Measurements from ENCODE around the gene ARHGEF3. TPM values are rescaled to one million over a fixed set of nuclear protein-coding genes. Genes with fewer than 3 reads are reported as not detected.

Gene ARHGEF3
- total RNA-seq, 3 donors from 2014 or later (not counting 1 experiment from before 2014, with no cell fraction given): 112 to 211 (median 135) TPM

DNA sequence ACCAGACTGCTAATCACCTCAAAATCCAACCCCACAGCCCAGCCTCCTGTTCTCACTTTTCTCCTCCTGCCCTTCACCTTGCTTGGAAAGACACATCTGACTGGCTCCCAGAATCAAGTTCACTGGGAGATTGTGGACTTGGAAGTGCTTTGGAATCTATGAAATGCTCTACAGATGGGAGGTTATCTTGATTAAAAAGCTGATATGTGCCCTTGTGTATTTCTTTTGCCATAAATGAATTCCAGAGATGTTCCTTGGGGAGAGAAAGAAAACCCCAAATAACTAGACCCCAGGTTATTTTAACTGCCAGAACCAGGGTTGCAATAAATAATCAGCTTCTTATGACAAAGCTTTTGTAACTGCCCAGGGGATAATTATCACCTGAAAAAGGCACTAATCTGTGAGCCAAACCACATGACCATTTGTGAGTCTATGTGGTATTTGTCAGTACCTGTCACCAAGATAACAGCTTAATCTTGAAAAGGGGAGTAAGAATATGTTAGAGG, 21.7 kb upstream of the ARHGEF3 start:
- TF ChIP-seq, protein P1, sequence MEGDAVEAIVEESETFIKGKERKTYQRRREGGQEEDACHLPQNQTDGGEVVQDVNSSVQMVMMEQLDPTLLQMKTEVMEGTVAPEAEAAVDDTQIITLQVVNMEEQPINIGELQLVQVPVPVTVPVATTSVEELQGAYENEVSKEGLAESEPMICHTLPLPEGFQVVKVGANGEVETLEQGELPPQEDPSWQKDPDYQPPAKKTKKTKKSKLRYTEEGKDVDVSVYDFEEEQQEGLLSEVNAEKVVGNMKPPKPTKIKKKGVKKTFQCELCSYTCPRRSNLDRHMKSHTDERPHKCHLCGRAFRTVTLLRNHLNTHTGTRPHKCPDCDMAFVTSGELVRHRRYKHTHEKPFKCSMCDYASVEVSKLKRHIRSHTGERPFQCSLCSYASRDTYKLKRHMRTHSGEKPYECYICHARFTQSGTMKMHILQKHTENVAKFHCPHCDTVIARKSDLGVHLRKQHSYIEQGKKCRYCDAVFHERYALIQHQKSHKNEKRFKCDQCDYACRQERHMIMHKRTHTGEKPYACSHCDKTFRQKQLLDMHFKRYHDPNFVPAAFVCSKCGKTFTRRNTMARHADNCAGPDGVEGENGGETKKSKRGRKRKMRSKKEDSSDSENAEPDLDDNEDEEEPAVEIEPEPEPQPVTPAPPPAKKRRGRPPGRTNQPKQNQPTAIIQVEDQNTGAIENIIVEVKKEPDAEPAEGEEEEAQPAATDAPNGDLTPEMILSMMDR (IDR thresholded peaks at IDR 0.05): no peak
- Histone ChIP-seq H3K4me1 (ENCODE audit: control insufficient read depth, insufficient read depth, low read length) (peaks cover 2% of the 10 kb centered on the region), H3K27ac (ENCODE audit: low read length) (no peak overlapping the region), H3K9me3 (ENCODE audit: control insufficient read depth, insufficient read depth, low read length) (no peaks in the 10 kb centered on the region), H3K4me3 (ENCODE audit: low read length) (no peak overlapping the region), H3K27me3 (ENCODE audit: control insufficient read depth, insufficient read depth, low read length) (no peaks in the 10 kb centered on the region), H3K36me3 (ENCODE audit: control insufficient read depth, insufficient read depth, low read length) (no peaks in the 10 kb centered on the region)
- Mint-ChIP-seq H3K27me3 (ENCODE audit: low read depth in 2 of 2) (no peaks in the 10 kb centered on the region), H3K4me1 (peaks cover 18 to 27% of the 10 kb centered on the region in 2 donors), H3K9me3 (no peaks in the 10 kb centered on the region), H3K4me3 (no peak overlapping the region), H3K27ac (peak overlapping the region in 1 of 2 donors; percentile 73), H3K36me3 (no peaks in the 10 kb centered on the region)
- DNase-seq (no peak), ATAC-seq (no peak)
- intact Hi-C loops (cut with micrococcal nuclease): no loop called here

DNA sequence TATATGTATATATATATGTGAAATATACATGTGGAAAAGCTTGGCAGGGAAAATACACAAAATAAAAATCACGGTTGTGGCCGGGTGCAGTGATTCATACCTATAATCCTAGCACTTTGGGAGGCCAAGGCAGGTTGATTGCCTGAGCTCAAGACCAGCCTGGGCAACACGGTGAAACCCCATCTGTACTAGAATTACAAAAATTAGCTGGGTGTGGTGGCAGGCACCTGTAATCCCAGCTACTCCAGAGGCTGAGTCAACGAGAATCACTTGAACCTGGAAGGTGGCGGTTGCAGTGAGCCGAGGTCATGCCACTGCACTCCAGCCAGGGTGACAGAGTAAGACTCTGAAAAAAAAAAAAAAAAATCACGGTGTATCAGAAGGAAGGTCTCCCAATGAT, 20.8 kb upstream of the ARHGEF3 start:
- H3K27ac Mint-ChIP-seq: no peak overlapping the region
- H3K4me3 Mint-ChIP-seq: no peak overlapping the region
- Histone ChIP-seq H3K4me3 (ENCODE audit: low read length) (no peak overlapping the region), H3K9me3 (ENCODE audit: control insufficient read depth, insufficient read depth, low read length) (no peaks in the 10 kb centered on the region), H3K36me3 (ENCODE audit: control insufficient read depth, insufficient read depth, low read length) (no peaks in the 10 kb centered on the region), H3K27me3 (ENCODE audit: control insufficient read depth, insufficient read depth, low read length) (no peaks in the 10 kb centered on the region), H3K27ac (ENCODE audit: low read length) (no peak overlapping the region), H3K4me1 (ENCODE audit: control insufficient read depth, insufficient read depth, low read length) (peaks cover 2% of the 10 kb centered on the region)
- DNase-seq (no peak), ATAC-seq (no peak)
- intact Hi-C loops (cut with micrococcal nuclease): no loop called here
- peaks cover 20 to 34% of the 10 kb centered on the region in 2 donors for H3K4me1 Mint-ChIP-seq
- no peaks in the 10 kb centered on the region for H3K27me3 Mint-ChIP-seq (ENCODE audit: low read depth in 2 of 2)
- WGBS (ENCODE audit: insufficient coverage): 96% methylated on average over 7 of the region's 7 CpGs
- no peaks in the 10 kb centered on the region for H3K9me3 Mint-ChIP-seq
- H3K36me3 Mint-ChIP-seq: no peaks in the 10 kb centered on the region
- TF ChIP-seq, protein P1 (IDR thresholded peaks at IDR 0.05): no peak

DNA sequence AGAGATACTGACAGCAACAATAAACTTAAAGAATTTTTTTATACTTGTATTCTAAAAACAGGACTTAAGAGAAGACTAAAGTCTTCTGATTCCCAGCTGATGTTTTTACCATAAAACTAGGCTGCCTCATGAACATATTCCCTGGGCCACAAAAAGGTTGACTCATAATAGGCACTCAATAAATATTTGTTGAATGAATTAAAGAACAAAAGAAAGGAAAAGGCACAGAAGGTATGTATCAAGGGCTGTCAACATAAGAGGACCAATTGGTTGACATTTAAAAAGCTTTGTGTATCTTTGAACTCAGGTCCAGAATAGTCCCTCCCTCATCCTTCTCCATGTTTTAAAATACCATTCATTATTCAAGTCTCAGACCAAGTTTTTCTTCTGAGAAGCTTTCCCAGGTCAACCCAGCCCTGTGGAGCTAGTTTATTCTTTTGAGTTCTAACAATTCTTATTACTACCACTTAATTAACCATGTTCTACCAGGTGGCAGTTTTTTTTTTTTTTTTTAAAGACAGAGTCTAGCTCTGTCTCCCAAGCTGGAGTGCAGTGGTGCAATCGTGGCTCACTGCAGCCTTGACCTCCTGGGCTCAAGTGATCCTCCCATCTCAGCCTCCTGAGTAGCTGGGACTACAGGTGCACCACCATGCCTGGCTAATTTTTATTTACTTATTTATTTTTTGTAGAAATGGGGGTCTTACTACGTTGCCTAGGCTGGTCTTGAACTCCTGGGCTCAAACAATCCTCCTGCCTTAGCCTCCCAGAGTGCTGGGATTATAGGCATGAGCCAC, 17.5 kb upstream of the ARHGEF3 start:
- peaks cover 2% of the 10 kb centered on the region for H3K4me1 ChIP-seq (ENCODE audit: control insufficient read depth, insufficient read depth, low read length)
- H3K36me3 ChIP-seq (ENCODE audit: control insufficient read depth, insufficient read depth, low read length): no peaks in the 10 kb centered on the region
- H3K9me3 Mint-ChIP-seq: no peaks in the 10 kb centered on the region
- TF ChIP-seq, protein P1 (IDR thresholded peaks at IDR 0.05): no peak
- no peak overlapping the region for H3K4me3 Mint-ChIP-seq
- no peaks in the 10 kb centered on the region for H3K27me3 Mint-ChIP-seq (ENCODE audit: low read depth in 2 of 2)
- no peaks in the 10 kb centered on the region for H3K36me3 Mint-ChIP-seq
- H3K27ac ChIP-seq (ENCODE audit: low read length): no peak overlapping the region
- no peak overlapping the region for H3K27ac Mint-ChIP-seq
- H3K27me3 ChIP-seq (ENCODE audit: control insufficient read depth, insufficient read depth, low read length): no peaks in the 10 kb centered on the region
- intact Hi-C loops (cut with micrococcal nuclease): no loop called here
- 94% methylated on average over 2 of the region's 2 CpGs for WGBS (ENCODE audit: insufficient coverage)
- H3K4me3 ChIP-seq (ENCODE audit: low read length): no peak overlapping the region
- DNase-seq (no peak), ATAC-seq (no peak)
- H3K9me3 ChIP-seq (ENCODE audit: control insufficient read depth, insufficient read depth, low read length): no peaks in the 10 kb centered on the region
- H3K4me1 Mint-ChIP-seq: peaks cover 34 to 43% of the 10 kb centered on the region in 2 donors

Measured in natural killer cell (primary cell).